Epithelial cell of alveolus of lung (primary cell): ENCODE data around the gene CLEC7A. TPM values are rescaled to one million over a fixed set of nuclear protein-coding genes. Genes with fewer than 3 reads are reported as not detected.

ENCODE experiments used
- total RNA-seq: library from RNA; depleted of rRNA; stranded (reverse); fragments of >200 nt; gene quantifications from 2 replicates; pipeline ENCODE4 v1.2.1, GENCODE V29; 2015

CLEC7A gene
- under 0.01 TPM in 1 of 2 replicates, not detected in the other for total RNA-seq

DNA sequence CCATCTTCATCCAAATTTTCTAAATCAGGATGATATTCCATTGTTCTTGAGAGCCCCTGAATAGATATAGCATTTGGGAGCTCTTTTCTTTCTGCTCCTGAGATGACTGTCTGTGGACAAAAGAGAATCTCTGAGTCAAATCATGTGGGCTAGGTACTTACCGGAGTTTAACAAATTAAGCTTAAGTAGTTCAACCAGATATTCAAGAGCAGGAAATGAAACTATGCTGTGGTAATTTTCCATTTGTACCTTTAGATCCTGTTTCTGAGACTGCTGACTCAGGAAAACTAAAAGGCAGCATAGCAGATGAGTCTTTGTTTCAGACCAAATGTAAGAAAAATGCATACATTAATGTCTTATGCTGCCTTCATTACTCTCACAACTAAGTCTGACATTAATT, at the start of gene CLEC7A:
CLEC7A (minus strand) TSS at position 158 of the 400 bp plus-strand sequence; CDS start at position 41, 117 bp downstream.

DNA sequence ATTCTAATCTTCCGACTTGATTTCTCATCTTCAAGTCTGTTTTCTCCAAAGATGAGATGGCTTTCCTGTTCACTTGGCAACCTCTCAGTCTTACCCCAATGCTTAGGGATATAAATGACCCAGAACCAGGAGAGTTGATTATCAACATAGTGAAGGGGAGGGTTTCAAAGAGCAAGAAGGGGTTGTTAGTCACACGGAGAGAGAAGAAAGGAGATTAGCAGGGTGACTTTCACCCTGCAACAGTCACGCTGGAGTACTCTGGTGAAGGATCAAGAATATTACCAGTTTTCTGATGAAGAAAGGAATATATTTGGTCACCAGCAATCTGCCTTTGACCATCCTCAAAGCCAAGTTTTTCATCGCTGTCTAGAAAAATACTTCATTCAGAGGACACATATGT, 48.8 kb upstream of the CLEC7A start, which contains the start of gene TMEM52B:
TMEM52B (plus strand) TSS at position 212 of the 400 bp plus-strand sequence. CDS start 543 bp downstream, outside the sequence.

DNA sequence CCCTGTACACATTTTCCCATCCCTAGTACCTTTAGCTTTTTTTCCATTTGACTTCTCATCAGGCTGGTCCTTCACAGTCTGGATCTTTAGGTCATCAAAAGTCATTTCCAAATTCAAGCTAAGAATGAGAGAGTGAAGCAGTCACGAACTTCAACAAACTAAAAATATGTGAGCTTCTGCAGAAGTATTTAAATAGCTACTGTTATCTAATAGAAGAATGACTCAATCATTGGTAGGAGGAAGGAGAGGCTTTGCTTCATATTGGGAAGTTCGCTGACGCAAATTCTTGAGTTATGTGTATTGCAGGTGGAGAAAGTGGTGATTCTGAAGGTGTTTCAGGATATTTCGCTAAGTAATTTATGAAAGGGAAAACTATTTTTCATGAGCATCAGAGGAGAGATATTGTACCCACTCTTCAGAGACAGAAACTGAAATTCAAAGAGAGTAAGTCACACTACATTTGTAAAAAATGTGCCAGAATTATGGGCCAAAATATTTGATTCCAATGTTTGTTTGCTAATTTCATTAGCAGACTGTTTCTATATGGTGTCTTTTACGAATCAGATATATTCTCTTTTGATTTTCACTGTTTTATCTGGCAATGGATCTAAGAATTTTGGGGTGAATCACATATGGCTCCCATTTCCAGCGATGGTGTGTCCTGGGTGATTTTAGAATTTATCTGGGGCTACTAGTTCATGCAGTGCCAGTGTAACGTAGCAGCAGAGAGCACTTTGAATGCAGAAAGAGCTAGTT, 42.2 kb upstream of the CLEC7A start, which contains the start of gene OLR1:
OLR1 (minus strand) TSS at position 160 of the 756 bp plus-strand sequence; CDS start at position 105, 55 bp downstream.

DNA sequence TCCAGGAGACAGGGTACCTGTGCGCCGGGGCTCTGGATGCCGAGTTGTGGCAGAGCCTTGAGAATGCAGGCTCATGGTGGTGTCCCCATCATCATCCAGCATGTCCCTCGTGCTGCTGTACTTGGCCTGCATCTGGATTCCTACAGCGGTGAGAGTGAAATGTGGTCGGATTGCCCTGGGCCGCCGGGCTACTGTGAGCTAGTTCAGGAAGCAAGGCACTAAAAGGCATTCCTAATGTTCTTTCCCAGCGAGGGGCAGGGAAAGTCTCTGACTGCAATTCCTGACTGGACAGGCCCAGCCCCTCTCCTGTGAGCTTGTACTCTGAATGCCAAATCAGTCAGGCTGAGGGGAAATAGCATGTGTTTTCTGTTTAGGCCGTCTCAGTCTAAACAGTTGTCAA, 31.2 kb downstream of the CLEC7A start, which contains the start of gene CLEC1A:
CLEC1A (minus strand) TSS at position 195 of the 400 bp plus-strand sequence; CDS start at position 132, 63 bp downstream.

Other genes starting within 250 kb of the CLEC7A start
- not detected in 2 replicates for gene KLRF2, start 248.7 kb downstream of the CLEC7A start, total RNA-seq
- gene CLEC2A, start 197.8 kb downstream of the CLEC7A start, total RNA-seq: not detected in 2 replicates
- not detected in 2 replicates for gene CLEC12A, start 158.8 kb downstream of the CLEC7A start, total RNA-seq
- not detected in 2 replicates for gene CLEC1B, start 131.1 kb downstream of the CLEC7A start, total RNA-seq
- gene CLEC12B, start 119.6 kb downstream of the CLEC7A start, total RNA-seq: not detected in 2 replicates
- not detected in 2 replicates for gene CLEC9A, start 99.5 kb downstream of the CLEC7A start, total RNA-seq
- 0.13 TPM in 1 of 2 replicates, not detected in the other for gene CLEC1A, start 31.2 kb downstream of the CLEC7A start, total RNA-seq
- gene OLR1, start 41.9 kb upstream of the CLEC7A start, total RNA-seq: 4.0 and 10.1 TPM in 2 replicates
- gene TMEM52B, start 48.8 kb upstream of the CLEC7A start, total RNA-seq: 3.8 and 13.8 TPM in 2 replicates
- 69.3 and 89.6 TPM in 2 replicates for gene GABARAPL1, start 82.7 kb upstream of the CLEC7A start, total RNA-seq
- under 0.01 and 0.64 TPM in 2 replicates for gene KLRD1, start 177.7 kb upstream of the CLEC7A start, total RNA-seq